GM18526 (cell line): ENCODE data around the gene WBP11.

Experiments
- POLR2A ChIP-seq: IDR thresholded peaks from 3 replicates; pipeline ENCODE4 v1.6.1; 2011; ENCODE audit not compliant: insufficient read length; ENCODE audit errors: extremely low read depth

Gene WBP11

GRCh38 chr12:14769969-14770495, 33.2 kb downstream of the WBP11 start:
- TF ChIP-seq POLR2A = peak; percentile 92

GRCh38 chr12:14769466-14769968, 33.8 kb downstream of the WBP11 start:
- no peak for TF ChIP-seq POLR2A

- no peak for TF ChIP-seq POLR2A
Measured at GRCh38 chr12:14768823-14769405, 34.4 kb downstream of the WBP11 start.

- no peak for TF ChIP-seq POLR2A
Measured at GRCh38 chr12:14767617-14768016, 35.7 kb downstream of the WBP11 start.

- no peak for TF ChIP-seq POLR2A
Measured at GRCh38 chr12:14766649-14767215, 36.5 kb downstream of the WBP11 start.

GRCh38 chr12:14765398-14765797, 37.9 kb downstream of the WBP11 start:
- no peak for TF ChIP-seq POLR2A

GRCh38 chr12:14756334-14757143, 46.7 kb downstream of the WBP11 start:
- no peak for TF ChIP-seq POLR2A

GRCh38 chr12:14751986-14752385, 51.3 kb downstream of the WBP11 start:
- TF ChIP-seq POLR2A = no peak

- TF ChIP-seq POLR2A = no peak
Measured at GRCh38 chr12:14743061-14743460, 60.2 kb downstream of the WBP11 start.

GRCh38 chr12:14741942-14742341, 61.3 kb downstream of the WBP11 start:
- no peak for TF ChIP-seq POLR2A

- TF ChIP-seq POLR2A = no peak
Measured at GRCh38 chr12:14741153-14741552, 62.1 kb downstream of the WBP11 start.
